Osteoblast (primary cell): ENCODE results near the gene ZC3H12D. TPM values are rescaled to one million over a fixed set of nuclear protein-coding genes. Genes with fewer than 3 reads are reported as not detected.

Source experiments
- DNase-seq: peaks from one replicate; pipeline ENCODE4 v3.0.0; 2011; ENCODE audit warnings: low spot score, mixed read lengths; ENCODE audit not compliant: insufficient read length; ENCODE audit errors: missing footprints
- H2AFZ ChIP-seq: 2 replicates; pipeline ENCODE4 v1.6.0; 2011; ENCODE audit warnings: mild to moderate bottlenecking, low read length
- H3K27ac ChIP-seq: 2 replicates; pipeline ENCODE4 v1.5.1; 2011; ENCODE audit warnings: mild to moderate bottlenecking, low read depth, low read length, moderate library complexity
- H3K27me3 ChIP-seq: 2 replicates; pipeline ENCODE4 v1.6.0; 2012; ENCODE audit warnings: mild to moderate bottlenecking, control low read depth, inconsistent platforms, low read length, moderate library complexity; ENCODE audit not compliant: insufficient read depth
- H3K36me3 ChIP-seq: 2 replicates; pipeline ENCODE4 v1.5.1; 2011; ENCODE audit warnings: mild to moderate bottlenecking, low read length, control low read depth, moderate library complexity; ENCODE audit not compliant: insufficient read depth
- H3K4me1 ChIP-seq: 2 replicates; pipeline ENCODE4 v1.5.1; 2011; ENCODE audit warnings: mild to moderate bottlenecking, low read length, control low read depth, moderate library complexity; ENCODE audit not compliant: insufficient read depth
- H3K4me2 ChIP-seq: 2 replicates; pipeline ENCODE4 v1.6.0; 2011; ENCODE audit warnings: mild to moderate bottlenecking, low read length; ENCODE audit not compliant: insufficient read depth
- H3K4me3 ChIP-seq: fragments of 200-600 bp; sonication (generic); 3 replicates; pipeline ENCODE4 v1.5.1; 2012; ENCODE audit warnings: mild to moderate bottlenecking, low read length, inconsistent platforms; ENCODE audit not compliant: insufficient read depth
- H3K79me2 ChIP-seq: 2 replicates; pipeline ENCODE4 v1.6.0; 2012; ENCODE audit warnings: mild to moderate bottlenecking, low read length, control low read depth, inconsistent platforms; ENCODE audit not compliant: insufficient read depth
- H3K9me3 ChIP-seq: 2 replicates; pipeline ENCODE4 v1.5.1; 2011; ENCODE audit warnings: low read depth, low read length, control low read depth
- H4K20me1 ChIP-seq: 2 replicates; pipeline ENCODE4 v1.6.0; 2012; ENCODE audit warnings: mild to moderate bottlenecking, low read length, control low read depth; ENCODE audit not compliant: insufficient read depth
- total RNA-seq: library from RNA; depleted of rRNA; stranded (reverse); fragments of >200 nt; gene quantifications from 2 replicates; pipeline ENCODE4 v1.2.3, GENCODE V29; 2012
- TF ChIP-seq, protein P1 (sequence below): IDR thresholded peaks from 2 replicates; pipeline ENCODE4 v1.5.1; 2011; ENCODE audit warnings: mild to moderate bottlenecking, low read depth, low read length, moderate library complexity; ENCODE audit errors: extremely low read depth

ZC3H12D gene
- total RNA-seq, 1 donor, result under 0.01 TPM

DNA sequence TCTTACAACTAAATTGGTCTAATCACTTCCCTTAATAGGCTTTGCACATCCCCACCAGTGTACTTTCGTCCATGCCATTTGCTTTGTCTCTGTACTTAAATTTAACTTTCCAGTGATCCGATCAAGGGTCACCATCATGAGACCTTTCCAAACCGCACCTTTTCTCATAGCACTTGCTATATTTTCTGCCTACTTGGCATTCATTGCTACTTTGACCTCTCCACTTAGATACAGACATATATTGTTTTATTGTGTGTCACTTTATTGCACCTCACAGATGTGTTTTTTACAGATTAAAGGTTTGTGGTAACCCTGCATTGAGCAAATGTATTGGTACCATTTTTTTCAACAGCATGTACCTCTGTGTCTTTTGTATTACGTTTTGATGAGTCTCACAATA is 70.0 kb downstream of the ZC3H12D start:
- TF ChIP-seq, protein P1, sequence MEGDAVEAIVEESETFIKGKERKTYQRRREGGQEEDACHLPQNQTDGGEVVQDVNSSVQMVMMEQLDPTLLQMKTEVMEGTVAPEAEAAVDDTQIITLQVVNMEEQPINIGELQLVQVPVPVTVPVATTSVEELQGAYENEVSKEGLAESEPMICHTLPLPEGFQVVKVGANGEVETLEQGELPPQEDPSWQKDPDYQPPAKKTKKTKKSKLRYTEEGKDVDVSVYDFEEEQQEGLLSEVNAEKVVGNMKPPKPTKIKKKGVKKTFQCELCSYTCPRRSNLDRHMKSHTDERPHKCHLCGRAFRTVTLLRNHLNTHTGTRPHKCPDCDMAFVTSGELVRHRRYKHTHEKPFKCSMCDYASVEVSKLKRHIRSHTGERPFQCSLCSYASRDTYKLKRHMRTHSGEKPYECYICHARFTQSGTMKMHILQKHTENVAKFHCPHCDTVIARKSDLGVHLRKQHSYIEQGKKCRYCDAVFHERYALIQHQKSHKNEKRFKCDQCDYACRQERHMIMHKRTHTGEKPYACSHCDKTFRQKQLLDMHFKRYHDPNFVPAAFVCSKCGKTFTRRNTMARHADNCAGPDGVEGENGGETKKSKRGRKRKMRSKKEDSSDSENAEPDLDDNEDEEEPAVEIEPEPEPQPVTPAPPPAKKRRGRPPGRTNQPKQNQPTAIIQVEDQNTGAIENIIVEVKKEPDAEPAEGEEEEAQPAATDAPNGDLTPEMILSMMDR, result no peak
- Histone ChIP-seq H3K27ac (no peak overlapping the region), H3K4me1 (no peaks in the 10 kb centered on the region), H3K36me3 (peaks cover 13% of the 10 kb centered on the region), H3K9me3 (no peaks in the 10 kb centered on the region), H3K79me2 (no peaks in the 10 kb centered on the region), H3K4me2 (no peak overlapping the region), H2AFZ (no peak overlapping the region), H4K20me1 (no peaks in the 10 kb centered on the region), H3K27me3 (no peaks in the 10 kb centered on the region), H3K4me3 (no peak overlapping the region)
- DNase-seq, result no peak

DNA sequence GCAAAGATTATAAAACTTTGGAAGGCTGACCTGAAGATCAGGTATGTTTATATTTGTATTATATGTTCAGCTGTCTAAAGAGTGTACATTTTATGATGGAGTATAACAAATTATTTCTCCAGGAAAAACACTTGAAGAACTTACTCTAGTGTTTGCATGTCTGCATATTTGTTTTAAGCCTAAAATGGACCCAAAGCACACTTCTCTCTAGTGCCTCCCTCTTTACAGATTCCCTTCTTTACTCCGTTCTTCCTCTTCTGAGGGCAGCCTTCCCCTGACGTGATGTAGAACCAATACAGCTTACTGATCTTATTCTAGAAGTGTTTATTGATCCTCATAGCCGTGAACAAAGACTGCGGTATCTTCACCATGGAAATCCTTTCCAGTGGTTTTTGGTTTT is 70.8 kb downstream of the ZC3H12D start:
- Histone ChIP-seq H3K9me3 (no peaks in the 10 kb centered on the region), H4K20me1 (no peaks in the 10 kb centered on the region), H3K4me2 (no peak overlapping the region), H2AFZ (no peak overlapping the region), H3K4me3 (no peak overlapping the region), H3K27ac (no peak overlapping the region), H3K79me2 (no peaks in the 10 kb centered on the region), H3K27me3 (no peaks in the 10 kb centered on the region), H3K36me3 (peaks cover 21% of the 10 kb centered on the region), H3K4me1 (no peaks in the 10 kb centered on the region)
- TF ChIP-seq, protein P1, result no peak
- no peak for DNase-seq

DNA sequence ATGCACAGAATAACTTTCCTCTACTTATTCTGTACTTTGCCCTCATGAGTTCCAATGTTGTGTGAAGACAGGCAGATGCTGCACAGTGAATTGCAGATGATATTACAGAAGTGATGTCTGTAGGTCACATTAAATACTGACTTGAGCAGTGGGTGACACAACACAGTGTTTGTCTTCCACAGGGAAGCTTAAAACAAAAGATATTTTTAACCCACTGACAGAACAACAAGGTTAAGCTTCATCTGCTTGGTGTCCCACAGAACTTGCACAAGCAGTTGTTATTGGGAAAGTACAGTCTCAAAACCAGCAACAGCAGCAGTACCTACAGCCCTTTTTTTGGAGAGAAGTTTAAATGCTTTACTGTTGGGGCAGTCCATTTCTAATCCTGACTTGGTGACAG is 74.3 kb downstream of the ZC3H12D start:
- Histone ChIP-seq H3K4me3 (no peak overlapping the region), H2AFZ (no peak overlapping the region), H3K9me3 (no peaks in the 10 kb centered on the region), H3K36me3 (peaks cover 23% of the 10 kb centered on the region), H3K27me3 (no peaks in the 10 kb centered on the region), H3K4me1 (no peaks in the 10 kb centered on the region), H4K20me1 (no peaks in the 10 kb centered on the region), H3K79me2 (no peaks in the 10 kb centered on the region), H3K27ac (no peak overlapping the region), H3K4me2 (no peak overlapping the region)
- DNase-seq, result no peak
- TF ChIP-seq, protein P1, result no peak

DNA sequence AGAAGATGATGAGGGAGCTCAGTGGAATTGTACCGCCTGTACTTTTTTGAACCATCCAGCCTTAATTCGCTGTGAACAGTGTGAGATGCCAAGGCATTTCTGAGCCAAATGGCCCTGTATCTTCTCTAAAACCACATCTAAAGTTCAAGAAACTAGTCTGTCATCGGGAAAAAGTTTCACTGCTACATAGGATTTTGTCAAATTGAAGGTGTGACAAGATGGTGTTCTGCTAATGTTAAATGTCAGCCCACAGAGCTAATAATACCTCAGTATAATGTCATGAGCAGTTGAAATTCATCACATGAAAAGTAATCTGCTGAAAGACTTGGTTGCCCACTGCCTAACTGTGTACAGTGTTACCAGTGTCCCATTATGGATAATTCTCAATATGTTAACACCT is 75.2 kb downstream of the ZC3H12D start:
- H3K27me3 ChIP-seq, result no peaks in the 10 kb centered on the region
- no peaks in the 10 kb centered on the region for H3K4me1 ChIP-seq
- DNase-seq, result no peak
- TF ChIP-seq, protein P1, result no peak
- H3K36me3 ChIP-seq, result peaks cover 27% of the 10 kb centered on the region
- no peak overlapping the region for H2AFZ ChIP-seq
- H3K4me3 ChIP-seq, result no peak overlapping the region
- no peak overlapping the region for H3K4me2 ChIP-seq
- H3K9me3 ChIP-seq, result no peaks in the 10 kb centered on the region
- no peaks in the 10 kb centered on the region for H4K20me1 ChIP-seq
- H3K27ac ChIP-seq, result no peak overlapping the region
- no peaks in the 10 kb centered on the region for H3K79me2 ChIP-seq
